A673 (cell line): ENCODE measurements around the gene BTNL2. TPM values are rescaled to one million over a fixed set of nuclear protein-coding genes. Genes with fewer than 3 reads are reported as not detected.

Experiments used
- BruUV-seq: library from RNA; stranded (reverse); fragments of 400-500 nt; replicated peaks from 2 replicates; lab custom pipeline; 2021; lab: Mats Ljungman, UMichigan
- CTCF ChIA-PET: fragments of 300-600 bp; sonication (Branson Sonifier 250); formaldehyde crosslinking; loops from one replicate; lab custom pipeline; 2022; ENCODE audit warnings: antibody characterized with exemption; lab: Charles Lee
- POLR2A ChIA-PET: fragments of 300-600 bp; sonication (Branson Sonifier 250); formaldehyde crosslinking; loops from one replicate; lab custom pipeline; 2022; ENCODE audit warnings: antibody characterized with exemption; ENCODE audit not compliant: low non-redundant PET; lab: Charles Lee
- DNase-seq: peaks from one replicate; pipeline ENCODE4 v3.0.0-alpha.2; 2015; ENCODE audit warnings: low spot score
- H3K27ac ChIP-seq: fragments of 200-600 bp; sonication (generic); 2 replicates; pipeline ENCODE4 v1.5.1; 2016; ENCODE audit warnings: mixed run types, low read depth, mild to moderate bottlenecking, mixed read lengths, antibody characterized with exemption, low read length; ENCODE audit not compliant: poor library complexity, severe bottlenecking
- H3K27me3 ChIP-seq: fragments of 200-600 bp; sonication (generic); replicated peaks from 2 replicates; pipeline ENCODE4 v1.6.1; 2017; ENCODE audit warnings: mixed run types, low read depth, mild to moderate bottlenecking, mixed read lengths, antibody characterized with exemption, low read length; ENCODE audit not compliant: insufficient read depth, poor library complexity
- H3K36me3 ChIP-seq: fragments of 200-600 bp; sonication (generic); 2 replicates; pipeline ENCODE4 v1.6.1; 2016; ENCODE audit warnings: mixed run types, mild to moderate bottlenecking, mixed read lengths, antibody characterized with exemption, low read length; ENCODE audit not compliant: insufficient read depth, poor library complexity, severe bottlenecking
- H3K4me1 ChIP-seq: fragments of 200-600 bp; sonication (generic); 2 replicates; pipeline ENCODE4 v1.6.1; 2017; ENCODE audit warnings: mixed run types, mild to moderate bottlenecking, mixed read lengths, antibody characterized with exemption, low read length; ENCODE audit not compliant: insufficient read depth, poor library complexity, severe bottlenecking
- H3K4me3 ChIP-seq: fragments of 200-600 bp; sonication (generic); 2 replicates; pipeline ENCODE4 v1.5.1; 2016; ENCODE audit warnings: low read depth, mixed run types, mild to moderate bottlenecking, mixed read lengths, low read length; ENCODE audit not compliant: poor library complexity, severe bottlenecking
- H3K9me3 ChIP-seq: fragments of 200-600 bp; sonication (generic); 2 replicates; pipeline ENCODE4 v1.6.1; 2016; ENCODE audit warnings: mixed run types, low read depth, mild to moderate bottlenecking, mixed read lengths, antibody characterized with exemption, low read length; ENCODE audit not compliant: poor library complexity, severe bottlenecking
- CTCF ChIP-seq: fragments of 300-800, 200-600 bp; sonication (generic); conservative IDR thresholded peaks from 2 replicates; pipeline ENCODE4 v1.5.1; 2017; ENCODE audit warnings: low read depth, mild to moderate bottlenecking, antibody characterized with exemption, low read length, moderate library complexity, mixed read lengths
- EZH2 ChIP-seq: fragments of 200-600 bp; sonication (generic); IDR thresholded peaks from 2 replicates; pipeline ENCODE4 v1.6.1; 2017; ENCODE audit warnings: borderline replicate concordance, low read depth, mild to moderate bottlenecking, mixed read lengths, antibody characterized with exemption, low read length; ENCODE audit not compliant: poor library complexity, severe bottlenecking
- intact Hi-C: fragments of 100-400 bp; cut with micrococcal nuclease; formaldehyde crosslinking; loops from one replicate; pipeline ENCODE4 v1.10.0; 2022; ENCODE audit not compliant: unreplicated experiment
- total RNA-seq: library from RNA; stranded (reverse); gene quantifications from 2 replicates; pipeline ENCODE4 v1.2.3, GENCODE V29; 2021

The BTNL2 gene
- total RNA-seq, 1 experiment from 2014 or later = not detected

GRCh38 chr6:32445321-32445854 is 38.4 kb upstream of the BTNL2 start:
- intact Hi-C loops = no loop called here
- Histone ChIP-seq H3K27me3 (peaks cover 24% of the 10 kb centered on the region), H3K4me3 (no peak overlapping the region), H3K27ac (no peak overlapping the region), H3K36me3 (no peaks in the 10 kb centered on the region), H3K4me1 (no peaks in the 10 kb centered on the region), H3K9me3 (no peaks in the 10 kb centered on the region)
- no peak for TF ChIP-seq CTCF
- no peak for TF ChIP-seq EZH2
- ChIA-PET POLR2A (no interaction called here), CTCF (no interaction called here)
- DNase-seq = no peak
- no TSS peak for BruUV-seq

GRCh38 chr6:32444433-32444832 is 37.5 kb upstream of the BTNL2 start:
- CTCF ChIA-PET = no interaction called here

GRCh38 chr6:32442977-32443552 is 36.1 kb upstream of the BTNL2 start:
- no TSS peak for BruUV-seq
- CTCF ChIA-PET = no interaction called here

More at GRCh38 chr6:32444433-32444832, 37.5 kb upstream of the BTNL2 start:
- Histone ChIP-seq H3K36me3 (no peaks in the 10 kb centered on the region), H3K4me3 (no peak overlapping the region), H3K4me1 (no peaks in the 10 kb centered on the region), H3K27me3 (peaks cover 24% of the 10 kb centered on the region), H3K9me3 (no peaks in the 10 kb centered on the region), H3K27ac (no peak overlapping the region)
- TF ChIP-seq EZH2 = no peak
- no peak for TF ChIP-seq CTCF
- POLR2A ChIA-PET = no interaction called here
- no TSS peak for BruUV-seq
- intact Hi-C loops = no loop called here
- DNase-seq = no peak

More at GRCh38 chr6:32442977-32443552, 36.1 kb upstream of the BTNL2 start:
- H3K9me3 ChIP-seq = no peaks in the 10 kb centered on the region
- DNase-seq = no peak
- intact Hi-C loops = no loop called here
- no peak overlapping the region for H3K27ac ChIP-seq
- no peak overlapping the region for H3K4me3 ChIP-seq
- H3K27me3 ChIP-seq = peaks cover 24% of the 10 kb centered on the region
- H3K4me1 ChIP-seq = no peaks in the 10 kb centered on the region
- TF ChIP-seq CTCF (no peak), EZH2 (no peak)
- POLR2A ChIA-PET = no interaction called here
- H3K36me3 ChIP-seq = no peaks in the 10 kb centered on the region
